Activated CD4-positive, alpha-beta T cell treated with anti-CD3 and anti-CD28 coated beads, Interleukin-2, amount 50 U/mL, for 1 hour (primary cell): Measurements from ENCODE around the gene POFUT2.

ENCODE experiments used
- DNase-seq: peaks from one replicate; pipeline ENCODE4 v3.0.0-alpha.2; 2020

Gene POFUT2

GRCh38 chr21:45246386-45247320 is 41.0 kb downstream of the POFUT2 start:
- no peak for DNase-seq

- no peak for DNase-seq
Measured at GRCh38 chr21:45244799-45245340, 42.8 kb downstream of the POFUT2 start.

DNA sequence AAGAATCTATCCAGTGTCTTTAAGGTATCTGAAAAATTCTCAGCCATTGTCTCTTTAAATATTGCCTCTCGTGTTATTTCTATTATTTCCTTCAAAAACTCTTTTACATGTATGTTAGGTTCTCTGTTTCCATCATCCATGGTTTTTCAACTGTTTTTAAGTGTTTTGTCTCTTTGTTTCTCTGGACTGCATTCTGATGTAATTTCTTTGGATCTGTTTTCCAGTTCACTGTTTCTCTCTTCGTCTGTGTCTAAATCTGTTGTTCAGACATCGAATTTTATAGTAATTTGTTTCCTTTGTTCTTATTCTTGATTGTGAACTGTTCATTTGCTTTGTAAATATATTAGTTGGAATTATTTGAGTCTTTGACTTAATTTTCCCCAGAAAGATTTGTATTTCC is 44.1 kb downstream of the POFUT2 start:
- no peak for DNase-seq

DNA sequence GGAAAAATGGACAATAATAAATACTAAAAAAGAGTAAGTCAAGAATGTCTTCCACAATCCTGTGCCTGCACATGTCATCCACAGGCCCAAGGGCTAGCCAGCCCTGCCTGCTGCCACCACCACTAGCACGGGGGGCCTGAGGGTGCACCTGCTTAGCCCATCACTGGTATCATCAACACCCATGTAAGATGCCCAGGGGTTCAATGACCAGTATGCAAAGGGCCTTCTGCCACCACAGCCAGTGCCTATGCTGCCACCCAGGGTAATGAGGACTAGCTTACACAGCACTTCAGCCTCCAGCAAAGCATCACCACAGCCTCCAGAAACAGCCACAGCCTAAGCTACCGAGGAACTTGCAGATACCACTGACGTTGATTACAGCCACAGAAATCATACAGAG is 46.3 kb downstream of the POFUT2 start:
- no peak for DNase-seq

- DNase-seq: no peak
Measured at GRCh38 chr21:45237401-45237800, 50.3 kb downstream of the POFUT2 start.

- no peak for DNase-seq
Measured at GRCh38 chr21:45236481-45236880, 51.2 kb downstream of the POFUT2 start.

GRCh38 chr21:45235488-45235887 is 52.2 kb downstream of the POFUT2 start:
- no peak for DNase-seq

DNA sequence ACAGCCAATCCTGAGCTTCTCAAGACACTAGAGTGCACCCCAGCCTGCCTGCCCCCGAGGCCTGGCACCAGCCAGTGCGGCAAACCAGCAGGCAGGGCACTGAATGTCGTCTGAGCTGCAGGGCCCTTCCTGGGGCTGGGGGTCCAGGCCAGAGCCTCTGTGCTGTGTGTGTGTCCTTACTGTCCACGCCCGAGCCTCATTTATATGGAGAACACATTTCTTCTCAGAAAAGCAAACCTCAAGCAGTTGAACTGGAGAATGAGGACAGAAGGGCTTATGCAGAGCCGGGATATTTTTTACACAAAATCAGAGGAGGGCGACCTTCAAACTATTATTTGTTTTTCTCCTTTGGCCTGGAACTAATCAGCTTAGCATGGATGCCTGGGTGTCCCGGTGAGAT is 52.7 kb downstream of the POFUT2 start:
- DNase-seq: no peak

GRCh38 chr21:45234127-45234526 is 53.6 kb downstream of the POFUT2 start:
- no peak for DNase-seq

- no peak for DNase-seq
Measured at GRCh38 chr21:45231705-45232104, 56.0 kb downstream of the POFUT2 start.

DNA sequence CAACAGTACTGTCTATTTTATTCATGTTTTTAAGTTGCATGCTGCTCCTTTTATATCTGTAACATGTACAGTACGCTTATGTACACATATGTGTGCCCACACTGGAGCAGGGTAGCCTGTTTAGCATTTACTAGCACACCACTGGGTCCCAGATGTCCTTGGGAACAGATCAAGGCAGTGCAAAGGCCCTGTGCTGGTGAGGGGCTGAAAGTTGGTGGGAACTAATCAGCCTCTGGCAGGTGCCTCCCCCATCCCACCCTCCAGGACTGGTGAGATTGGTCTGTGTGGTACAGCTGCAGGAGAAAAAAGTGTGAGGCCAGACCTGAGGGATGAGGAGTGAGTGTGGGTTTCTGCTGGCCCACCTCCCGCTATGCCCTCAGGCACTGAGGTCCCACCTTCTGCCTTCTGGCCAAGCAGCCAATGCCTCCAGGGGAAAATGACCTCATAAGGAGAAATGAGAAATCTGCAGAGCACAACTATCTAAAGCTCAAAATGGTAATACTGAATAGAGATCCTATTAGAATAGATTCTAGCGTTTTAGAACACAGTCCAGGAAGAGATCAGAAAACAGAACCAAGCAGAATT is 58.9 kb downstream of the POFUT2 start:
- DNase-seq: no peak

GRCh38 chr21:45228171-45228641 is 59.5 kb downstream of the POFUT2 start:
- DNase-seq: peak; percentile 55

- DNase-seq: no peak
Measured at GRCh38 chr21:45227735-45228134, 60.0 kb downstream of the POFUT2 start.

- DNase-seq: peak; percentile 22
Measured at GRCh38 chr21:45226540-45227326, 61.0 kb downstream of the POFUT2 start.

- DNase-seq: no peak
Measured at GRCh38 chr21:45225741-45226327, 61.9 kb downstream of the POFUT2 start.

- DNase-seq: no peak
Measured at GRCh38 chr21:45225041-45225740, 62.5 kb downstream of the POFUT2 start.

GRCh38 chr21:45224189-45224938 is 63.3 kb downstream of the POFUT2 start:
- DNase-seq: peak; percentile 73

DNA sequence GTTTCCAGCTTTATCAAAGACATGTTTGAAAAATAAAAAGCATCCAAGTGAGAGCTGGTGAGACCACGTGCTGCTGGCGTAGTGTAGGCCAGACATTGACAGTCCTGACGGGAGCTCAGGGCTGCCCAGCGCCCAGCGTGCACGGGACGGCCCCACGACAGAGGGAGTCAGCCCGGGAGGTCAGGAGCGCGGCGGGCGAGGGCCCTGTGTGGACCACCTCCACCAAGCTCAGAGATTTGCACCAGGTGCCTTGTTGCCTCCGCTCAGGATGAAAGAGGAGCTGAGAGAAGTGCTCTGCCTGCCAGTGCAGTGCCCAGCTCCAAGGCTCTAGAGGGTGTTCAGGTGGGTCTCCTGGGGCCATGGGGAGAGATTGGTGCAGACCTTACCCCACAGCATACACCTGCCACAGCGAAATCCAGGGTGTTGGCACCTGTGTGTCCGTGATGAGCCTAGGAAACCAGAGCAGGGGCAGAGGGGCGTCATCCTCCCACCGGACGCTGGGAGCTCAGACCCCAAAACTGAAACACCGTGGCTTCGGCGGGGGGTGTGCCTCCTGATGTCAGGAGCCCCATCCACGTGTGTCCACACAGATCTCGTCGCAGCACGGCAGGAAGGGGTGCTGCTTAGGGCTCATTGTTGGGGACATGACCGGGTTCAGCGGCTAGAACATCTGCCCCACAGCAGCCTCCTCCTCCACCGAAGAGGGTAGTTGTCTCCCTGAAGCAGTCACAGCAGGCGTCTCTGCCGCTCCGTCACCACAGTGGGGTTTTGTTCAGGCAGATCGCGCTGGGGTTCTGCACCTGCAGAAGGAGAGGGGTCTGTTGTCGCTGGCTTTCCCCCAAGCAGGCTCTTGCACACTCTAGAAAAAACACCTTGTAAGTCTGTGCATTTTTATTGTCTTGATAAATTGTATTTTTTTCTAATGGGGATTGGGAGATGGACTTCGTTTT is 64.2 kb downstream of the POFUT2 start:
- no peak for DNase-seq

GRCh38 chr21:45222001-45222400 is 65.7 kb downstream of the POFUT2 start:
- DNase-seq: no peak
